Hepatocyte (in vitro differentiated cells): ENCODE measurements around the gene LCN15.

Experiments used
- EZH2phosphoT487 ChIP-seq: fragments of 200-600 bp; sonication (generic); IDR thresholded peaks from one replicate; pipeline ENCODE4 v1.6.1; 2018; ENCODE audit warnings: antibody characterized with exemption, mild to moderate bottlenecking, low read depth, moderate library complexity; ENCODE audit not compliant: unreplicated experiment, severe bottlenecking
- TF ChIP-seq, protein P1 (sequence below): fragments of 200-600 bp; sonication (generic); IDR thresholded peaks from 2 replicates; pipeline ENCODE4 v1.5.1; 2016; ENCODE audit warnings: antibody characterized with exemption, mild to moderate bottlenecking; ENCODE audit not compliant: poor library complexity

DNA sequence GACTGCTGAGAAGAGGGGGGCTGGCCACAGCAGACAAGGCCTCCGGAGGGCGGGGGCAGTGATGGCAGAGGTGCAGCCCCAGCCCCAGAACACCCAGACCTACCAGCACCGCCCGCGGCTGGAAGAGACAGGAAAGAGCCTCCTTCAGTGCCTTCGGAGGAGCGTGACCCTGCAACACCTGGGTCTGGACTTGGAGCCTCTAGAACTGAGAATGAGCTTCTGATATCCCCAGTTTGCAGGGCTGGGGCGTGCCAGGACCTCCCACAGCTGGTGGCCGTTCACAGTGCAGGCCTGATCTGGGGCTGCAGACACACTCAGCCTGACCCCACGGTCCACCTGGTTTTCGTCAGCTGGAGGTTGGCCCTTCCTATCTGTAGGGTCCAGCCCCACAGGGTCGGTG lies 30.7 kb downstream of the LCN15 start:
- no peak for TF ChIP-seq EZH2phosphoT487
- TF ChIP-seq, protein P1, sequence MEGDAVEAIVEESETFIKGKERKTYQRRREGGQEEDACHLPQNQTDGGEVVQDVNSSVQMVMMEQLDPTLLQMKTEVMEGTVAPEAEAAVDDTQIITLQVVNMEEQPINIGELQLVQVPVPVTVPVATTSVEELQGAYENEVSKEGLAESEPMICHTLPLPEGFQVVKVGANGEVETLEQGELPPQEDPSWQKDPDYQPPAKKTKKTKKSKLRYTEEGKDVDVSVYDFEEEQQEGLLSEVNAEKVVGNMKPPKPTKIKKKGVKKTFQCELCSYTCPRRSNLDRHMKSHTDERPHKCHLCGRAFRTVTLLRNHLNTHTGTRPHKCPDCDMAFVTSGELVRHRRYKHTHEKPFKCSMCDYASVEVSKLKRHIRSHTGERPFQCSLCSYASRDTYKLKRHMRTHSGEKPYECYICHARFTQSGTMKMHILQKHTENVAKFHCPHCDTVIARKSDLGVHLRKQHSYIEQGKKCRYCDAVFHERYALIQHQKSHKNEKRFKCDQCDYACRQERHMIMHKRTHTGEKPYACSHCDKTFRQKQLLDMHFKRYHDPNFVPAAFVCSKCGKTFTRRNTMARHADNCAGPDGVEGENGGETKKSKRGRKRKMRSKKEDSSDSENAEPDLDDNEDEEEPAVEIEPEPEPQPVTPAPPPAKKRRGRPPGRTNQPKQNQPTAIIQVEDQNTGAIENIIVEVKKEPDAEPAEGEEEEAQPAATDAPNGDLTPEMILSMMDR = no peak
